HG03139 (cell line): Measurements from ENCODE around the gene LRRFIP1.

Source experiments
- ATAC-seq: cut with Tn5 transposase; IDR thresholded peaks from one replicate; pipeline ENCODE4 v1.9.1; 2021; ENCODE audit not compliant: unreplicated experiment

LRRFIP1 gene

GRCh38 chr2:237616734-237617586, 10.4 kb upstream of the LRRFIP1 start:
- ATAC-seq, result no peak

- no peak for ATAC-seq
Observed at GRCh38 chr2:237617587-237617982, 9.8 kb upstream of the LRRFIP1 start.

DNA sequence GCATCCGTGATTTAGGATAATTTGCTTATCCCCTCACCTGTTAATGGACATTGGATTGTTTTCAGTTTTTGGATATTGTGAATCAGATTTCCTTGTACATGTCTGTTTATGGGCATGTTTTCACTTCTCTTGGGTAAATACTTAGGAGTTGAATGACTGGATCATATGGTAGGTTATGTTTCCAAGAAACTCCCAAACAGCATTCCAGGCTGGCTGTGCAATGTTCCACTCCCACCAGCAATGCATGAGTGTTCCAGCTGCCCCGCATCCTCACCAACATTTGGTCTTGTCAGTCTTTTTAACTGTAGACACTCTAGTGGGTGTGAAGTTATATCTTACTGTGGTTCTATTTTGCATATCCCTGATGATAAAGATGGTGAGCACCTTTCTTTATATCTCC, 8.9 kb upstream of the LRRFIP1 start:
- ATAC-seq, result no peak

DNA sequence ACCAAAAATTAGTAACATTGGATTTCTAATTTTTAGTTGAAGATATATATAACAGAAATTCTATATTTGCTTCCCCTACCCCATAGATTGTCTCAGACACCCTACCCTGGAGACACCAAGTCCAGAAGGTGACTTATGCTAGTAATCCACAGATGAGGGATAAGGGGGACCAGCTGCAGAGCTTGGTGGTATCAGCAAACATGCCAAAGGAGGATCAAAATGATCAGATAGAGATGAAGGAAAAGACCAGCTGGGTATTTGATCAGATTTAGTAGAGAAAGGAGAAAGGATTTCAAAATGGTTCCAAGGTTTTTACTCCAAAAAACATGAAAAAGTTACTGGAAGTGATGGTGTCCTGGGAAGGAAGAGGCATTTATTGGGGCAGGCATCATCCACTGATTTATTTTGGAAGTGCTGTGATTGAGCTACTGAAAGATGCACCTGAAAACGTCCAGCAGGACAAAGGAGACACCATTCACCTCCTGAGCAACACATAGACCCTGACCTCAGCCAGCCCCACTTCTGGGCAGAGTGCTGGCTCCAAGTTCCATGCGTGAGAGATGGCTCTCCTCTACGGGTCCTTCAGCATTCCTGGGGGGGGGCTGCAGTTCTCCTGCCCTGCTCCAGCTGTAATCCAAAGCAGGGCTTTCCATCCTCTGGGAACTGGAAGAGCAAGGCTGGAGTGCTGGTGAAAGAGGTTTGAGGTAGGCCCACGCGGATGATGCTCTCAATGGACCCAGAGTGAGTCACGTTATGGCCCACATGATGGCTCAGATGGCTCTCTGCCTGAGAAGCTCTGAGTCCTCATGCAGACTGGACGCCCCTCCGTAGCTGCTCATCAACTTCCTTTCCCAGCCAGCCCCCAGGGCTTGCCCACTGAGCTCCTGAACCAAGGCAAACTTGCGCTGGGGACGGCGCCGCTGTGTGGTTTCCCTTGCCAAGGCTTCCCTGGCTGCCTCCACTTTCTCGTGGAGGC, 3.7 kb upstream of the LRRFIP1 start:
- no peak for ATAC-seq

GRCh38 chr2:237624565-237624964, 2.8 kb upstream of the LRRFIP1 start:
- ATAC-seq, result no peak

- ATAC-seq, result no peak
Observed at GRCh38 chr2:237625216-237625705, 2.1 kb upstream of the LRRFIP1 start.

- no peak for ATAC-seq
Observed at GRCh38 chr2:237625777-237626176, 1.6 kb upstream of the LRRFIP1 start.

GRCh38 chr2:237626813-237627440, 460 bp upstream of the LRRFIP1 start:
- no peak for ATAC-seq

- no peak for ATAC-seq
Observed at GRCh38 chr2:237628247-237629187, 1.1 kb downstream of the LRRFIP1 start.

- ATAC-seq, result no peak
Observed at GRCh38 chr2:237629188-237629534, 1.8 kb downstream of the LRRFIP1 start.

DNA sequence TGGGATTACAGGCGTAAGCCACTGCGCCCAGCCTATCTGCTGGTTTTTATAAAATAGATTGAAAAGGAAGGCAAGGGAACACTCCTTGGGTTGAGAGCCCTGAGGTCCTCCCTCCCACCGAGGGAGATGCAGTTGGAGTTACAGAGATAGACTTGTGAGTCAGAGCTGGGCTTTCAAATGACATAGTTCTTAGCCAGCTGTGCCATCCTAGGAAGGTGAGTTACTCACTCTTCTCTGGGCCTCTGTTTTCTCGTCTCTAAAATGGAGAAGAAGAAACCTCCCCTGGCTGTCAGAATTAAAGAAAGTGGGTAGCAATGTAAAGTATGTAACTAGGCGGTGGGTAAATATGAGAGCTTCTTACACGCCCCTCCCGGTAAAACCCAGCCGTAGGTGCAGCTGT, 2.4 kb downstream of the LRRFIP1 start:
- no peak for ATAC-seq

GRCh38 chr2:237630216-237631000, 3.0 kb downstream of the LRRFIP1 start:
- ATAC-seq, result no peak

DNA sequence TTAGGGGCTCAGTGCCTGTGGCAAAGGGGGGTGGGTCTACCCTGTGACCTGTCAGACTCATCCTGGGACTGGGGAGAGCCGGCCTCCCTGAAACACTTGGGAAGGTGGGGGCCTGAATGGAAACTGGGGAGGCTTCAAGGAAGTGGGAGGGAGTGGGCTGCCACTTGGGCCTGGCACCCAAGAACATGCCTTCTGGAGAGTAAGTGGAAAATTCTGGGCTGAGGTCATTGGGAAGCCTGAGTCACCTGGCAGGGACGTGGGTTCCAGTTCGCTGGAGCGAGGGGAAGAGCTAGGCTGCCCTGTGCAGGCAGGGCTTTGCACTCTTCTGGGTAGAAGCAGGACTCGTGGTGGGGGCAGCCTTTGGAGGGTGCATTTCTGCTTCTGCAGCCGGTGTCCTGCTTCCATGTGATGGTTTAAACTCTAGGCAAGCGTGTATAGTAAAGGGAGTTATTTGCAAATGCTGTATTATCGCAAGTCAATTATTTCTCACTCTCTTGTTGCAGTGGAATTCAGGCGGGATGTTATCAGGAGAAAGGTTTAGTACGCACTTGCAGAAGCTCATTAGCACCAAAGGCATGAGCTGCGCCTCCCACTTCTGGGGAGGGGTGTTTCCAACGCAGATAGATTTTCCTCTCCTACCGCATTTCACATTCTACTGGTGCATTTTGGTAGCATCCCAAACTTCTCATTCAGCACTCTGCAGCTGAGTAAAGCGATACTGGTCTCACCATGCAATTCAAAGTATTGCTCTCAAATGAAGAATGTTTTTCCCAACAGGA, 3.8 kb downstream of the LRRFIP1 start:
- ATAC-seq, result no peak

DNA sequence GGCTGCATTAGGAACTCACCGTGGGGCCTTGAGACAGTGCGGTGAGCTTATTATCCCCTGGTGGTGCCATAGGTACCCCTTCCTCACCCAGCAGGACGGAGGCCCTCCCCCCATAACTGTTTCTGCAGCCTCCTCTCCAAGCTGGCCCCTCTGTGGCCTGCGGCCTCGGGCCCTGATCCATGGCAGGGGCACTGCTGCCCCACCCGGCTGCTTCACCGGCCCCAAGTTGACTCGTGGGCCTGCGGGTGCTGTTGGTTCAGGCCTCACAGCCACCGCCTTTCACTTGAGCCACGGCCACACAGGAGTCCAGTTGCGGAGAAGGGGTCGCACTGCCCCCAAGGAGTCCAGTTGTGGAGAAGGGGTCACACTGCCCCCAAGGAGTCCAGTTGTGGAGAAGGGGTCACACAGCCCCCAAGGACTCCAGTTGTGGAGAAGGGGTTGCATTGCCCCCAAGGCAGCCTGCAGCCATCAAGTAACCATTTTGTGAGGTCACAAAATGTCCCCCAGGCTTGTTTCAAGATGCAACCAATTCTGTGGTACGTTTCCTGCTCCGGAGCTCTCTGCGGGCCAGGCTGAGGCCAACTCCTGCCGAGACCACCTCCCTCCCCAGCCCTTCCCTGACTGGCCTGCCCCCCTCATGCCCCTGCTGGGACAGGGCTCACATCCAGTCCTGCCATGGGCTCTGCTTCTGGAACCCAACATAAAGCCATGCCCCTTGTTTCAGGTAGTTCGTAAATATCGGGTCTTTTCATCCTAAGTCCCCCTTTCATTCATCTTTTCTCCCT, 4.6 kb downstream of the LRRFIP1 start:
- no peak for ATAC-seq

GRCh38 chr2:237633061-237633561, 5.7 kb downstream of the LRRFIP1 start:
- no peak for ATAC-seq

GRCh38 chr2:237636578-237636977, 9.2 kb downstream of the LRRFIP1 start:
- ATAC-seq, result no peak

- no peak for ATAC-seq
Observed at GRCh38 chr2:237637429-237638135, 10.2 kb downstream of the LRRFIP1 start.
